HG02678 (cell line): Measurements from ENCODE around the gene VIPR1.
"Not testable (repeated sequence)": the region's sequence is repeated elsewhere in the genome, so short reads cannot be mapped to it uniquely, and the experiment has no call there.

Experiments used
- ATAC-seq: cut with Tn5 transposase; IDR thresholded peaks from one replicate; pipeline ENCODE4 v1.9.1; 2021; ENCODE audit warnings: mild to moderate bottlenecking, moderate library complexity; ENCODE audit not compliant: unreplicated experiment

Gene VIPR1

DNA sequence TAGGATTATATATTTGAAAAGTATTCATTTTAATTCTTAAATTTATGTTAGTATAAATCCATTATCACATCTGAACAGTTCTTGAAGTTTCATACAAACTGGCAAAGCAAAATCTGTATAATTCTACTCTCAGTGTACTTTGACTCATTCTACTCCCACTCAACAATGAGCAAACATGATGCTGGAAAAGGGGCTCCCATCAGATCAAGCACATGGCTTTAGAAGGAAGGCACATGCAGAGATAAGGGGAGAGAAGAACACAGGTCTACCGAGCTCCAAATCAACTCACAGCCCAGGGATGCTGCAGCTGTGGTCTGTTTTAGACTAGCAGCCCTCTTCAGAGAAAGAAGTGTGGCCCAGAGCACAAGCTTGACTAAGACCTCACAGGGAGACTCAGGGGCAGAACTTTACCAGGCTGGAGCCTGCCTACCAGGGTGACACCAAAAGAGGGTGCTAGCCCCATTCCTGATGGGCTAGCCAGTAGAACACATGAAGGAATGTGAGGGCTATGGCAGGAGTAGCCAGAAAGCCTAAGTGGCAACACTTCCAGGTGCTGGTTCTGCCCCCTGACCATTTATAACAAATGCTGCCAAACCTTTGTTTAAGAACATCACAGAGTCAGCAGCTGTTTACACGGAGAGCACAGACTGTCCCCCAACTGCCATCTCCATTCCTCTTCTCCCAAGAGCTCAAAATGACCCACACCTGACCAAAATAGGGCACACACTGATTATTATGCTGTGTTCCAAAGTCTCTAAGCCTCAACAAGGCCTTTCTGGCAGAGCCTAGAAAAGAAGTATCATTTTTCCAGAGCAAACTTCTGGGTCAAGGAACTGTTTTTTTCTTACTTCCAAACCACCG is 59.8 kb downstream of the VIPR1 start:
- ATAC-seq = no peak

- ATAC-seq = no peak
Measured at GRCh38 chr3:42569593-42570142, 67.2 kb downstream of the VIPR1 start.

- ATAC-seq = peak; percentile 42
Measured at GRCh38 chr3:42572278-42572677, 69.8 kb downstream of the VIPR1 start.

DNA sequence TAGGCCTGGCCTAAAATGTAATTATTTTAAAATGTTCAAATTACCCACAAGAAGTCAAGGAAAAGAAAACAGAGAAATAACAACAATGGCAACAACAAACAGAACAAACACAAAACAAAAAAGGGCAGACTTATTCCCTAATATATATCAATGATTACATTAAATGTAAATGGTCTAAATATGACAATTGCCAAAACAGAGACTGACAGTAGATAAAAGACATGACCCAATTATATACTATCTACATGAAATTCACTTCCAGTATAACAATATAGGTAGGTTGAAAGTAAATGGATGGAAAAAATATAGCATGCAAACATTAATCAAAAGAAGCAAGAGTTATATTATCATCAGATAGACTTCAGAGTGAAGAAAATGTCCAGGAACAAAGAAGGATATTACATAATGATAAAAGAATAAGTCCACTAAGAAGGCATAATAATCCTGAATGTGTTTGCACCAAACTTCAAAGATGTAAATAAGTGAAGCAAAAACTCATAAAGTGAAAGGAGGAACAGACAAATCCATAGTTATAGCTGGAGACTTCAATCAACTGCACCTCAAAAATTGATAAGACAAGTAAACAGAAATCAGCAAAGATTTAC is 72.8 kb downstream of the VIPR1 start:
- no peak for ATAC-seq

- ATAC-seq = no peak
Measured at GRCh38 chr3:42578054-42578453, 75.6 kb downstream of the VIPR1 start.

- ATAC-seq = not testable (repeated sequence)
Measured at GRCh38 chr3:42579346-42579745, 76.9 kb downstream of the VIPR1 start.

GRCh38 chr3:42581400-42581708 is 78.9 kb downstream of the VIPR1 start:
- ATAC-seq = no peak

DNA sequence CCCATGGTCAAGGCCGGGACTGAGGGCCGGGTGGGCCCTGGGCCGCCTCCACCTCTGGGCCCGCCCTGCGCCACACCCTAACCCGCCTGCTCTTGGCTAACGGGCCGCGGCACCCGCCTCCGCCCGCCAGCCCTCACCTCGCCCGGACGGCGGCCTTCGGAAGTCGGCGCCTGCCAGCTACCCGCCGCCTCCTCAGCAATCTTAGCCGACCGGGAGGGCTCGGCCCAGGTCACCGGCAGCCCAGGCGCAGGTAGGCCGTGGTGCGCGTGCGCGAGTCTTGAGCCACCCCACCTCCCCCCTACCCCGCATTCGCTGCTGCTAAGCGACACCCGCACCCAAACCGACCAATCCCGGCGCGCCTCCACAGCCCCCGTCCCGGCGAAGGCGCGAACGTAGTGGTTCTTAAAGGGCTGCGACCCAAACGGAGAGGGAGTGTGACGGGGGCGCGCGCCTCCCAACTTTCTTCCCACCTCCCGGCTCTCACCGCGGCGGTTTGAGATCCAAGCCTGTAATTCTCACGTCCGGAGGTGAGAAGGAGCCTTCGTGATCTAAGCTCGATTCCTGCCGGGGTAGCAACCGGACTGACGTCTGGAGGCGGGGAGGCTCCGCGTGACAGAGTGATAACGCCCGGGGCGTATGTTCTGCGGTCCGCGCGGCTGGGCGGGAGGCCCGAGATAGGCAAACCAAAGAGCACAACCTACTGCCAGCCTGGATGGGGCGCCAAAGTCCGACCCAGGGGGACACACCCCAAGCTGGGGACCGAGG is 79.4 kb downstream of the VIPR1 start, which contains the start of gene SEC22C:
Gene SEC22C (minus strand): TSS at position 259 of the 765 bp plus-strand sequence. CDS start 12,921 bp downstream, outside the sequence.
- ATAC-seq = peak; percentile 95

DNA sequence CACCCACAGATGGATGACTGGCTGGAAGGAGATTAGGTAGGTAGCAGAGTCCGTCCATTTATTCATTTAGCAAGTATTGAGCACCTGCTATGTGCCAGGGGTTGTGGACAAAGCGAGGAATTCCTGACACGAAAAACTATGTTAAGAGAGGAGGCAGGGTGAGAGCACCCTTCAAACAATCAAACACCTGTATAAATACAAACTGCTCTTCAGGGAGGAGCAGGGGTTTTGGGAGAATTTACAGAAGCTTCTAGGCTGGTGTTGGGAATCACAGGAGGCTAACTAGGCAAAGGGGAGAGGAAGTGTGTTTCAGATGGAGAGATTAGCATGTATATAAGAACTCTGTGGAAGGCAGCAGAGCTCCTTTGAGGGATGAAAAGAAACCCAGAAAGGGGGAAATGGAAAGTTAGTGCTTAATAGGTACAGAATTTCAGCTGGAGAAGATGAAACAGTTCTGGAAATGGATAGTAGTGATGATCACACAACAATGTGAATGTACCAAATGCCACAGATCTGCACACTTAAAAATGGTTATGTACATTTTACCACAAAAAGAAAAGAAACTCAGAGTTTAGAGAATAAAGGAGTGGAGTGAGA is 80.1 kb downstream of the VIPR1 start:
- ATAC-seq = no peak
